SHP77 treated with DMSO at 0.1 percent for 48 hours (cell line): ENCODE data around the gene GPATCH1.
"Not testable (repeated sequence)": the region's sequence is repeated elsewhere in the genome, so short reads cannot be mapped to it uniquely, and the experiment has no call there.

ENCODE experiments used
- DNase-seq: peaks from one replicate; lab custom pipeline; 2025; lab: John Stamatoyannopoulos, UW

Gene GPATCH1

DNA sequence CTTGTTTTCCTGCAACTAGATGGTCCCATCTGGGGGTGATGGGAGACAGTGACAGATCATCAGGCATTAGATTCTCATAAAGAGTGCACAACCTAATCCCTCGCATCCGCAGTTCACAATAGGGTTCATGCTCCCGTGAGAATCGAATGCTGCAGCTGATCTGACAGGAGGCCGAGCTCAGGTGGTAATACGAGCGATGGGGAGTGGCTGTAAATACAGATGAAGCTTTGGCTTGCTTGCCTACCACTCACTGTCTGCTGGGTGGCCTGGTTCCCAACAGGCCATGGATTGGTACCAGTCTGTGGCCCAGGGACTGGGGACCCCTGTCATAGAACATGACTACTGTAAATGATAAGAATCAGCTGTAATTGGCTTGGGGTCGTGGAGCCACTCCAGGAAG lies 78.9 kb downstream of the GPATCH1 start:
- no peak for DNase-seq

DNA sequence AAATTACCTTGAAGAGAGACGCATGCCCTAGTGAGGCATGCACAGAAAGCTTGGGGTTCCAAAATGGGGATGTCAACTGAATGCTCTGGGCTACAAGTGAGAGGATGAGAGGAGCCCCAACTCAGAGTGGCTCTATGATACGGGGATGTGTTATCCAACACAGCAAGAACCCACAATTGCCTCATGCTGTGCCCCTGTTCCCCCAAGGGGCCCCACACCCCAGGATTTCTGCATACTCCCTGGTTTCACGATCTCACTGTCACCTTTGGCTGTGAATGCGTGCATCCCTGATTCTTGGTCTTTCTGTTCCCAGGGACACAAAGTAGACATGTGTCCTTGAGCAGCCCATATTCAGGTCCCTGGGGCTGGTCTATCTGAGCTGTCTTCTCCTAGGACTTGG lies 80.2 kb downstream of the GPATCH1 start:
- no peak for DNase-seq

DNA sequence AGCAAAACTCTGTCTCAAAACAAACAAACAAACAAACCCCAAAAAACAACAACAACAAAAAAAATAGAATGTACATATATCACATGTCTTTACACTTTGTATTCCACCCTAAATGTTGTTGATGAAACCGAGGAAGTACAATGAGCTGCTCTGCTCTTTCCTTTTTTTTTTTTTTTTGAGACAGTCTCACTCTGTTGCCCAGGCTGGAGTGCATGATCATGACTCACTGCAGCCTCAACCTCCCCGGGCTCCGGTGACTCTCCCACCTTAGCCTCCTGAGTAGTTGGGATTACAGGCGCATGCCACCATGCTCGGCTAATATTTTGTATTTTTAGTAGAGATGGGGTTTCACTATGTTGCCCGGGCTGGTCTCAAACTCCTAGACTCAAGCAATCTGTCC lies 82.5 kb downstream of the GPATCH1 start:
- no peak for DNase-seq

DNA sequence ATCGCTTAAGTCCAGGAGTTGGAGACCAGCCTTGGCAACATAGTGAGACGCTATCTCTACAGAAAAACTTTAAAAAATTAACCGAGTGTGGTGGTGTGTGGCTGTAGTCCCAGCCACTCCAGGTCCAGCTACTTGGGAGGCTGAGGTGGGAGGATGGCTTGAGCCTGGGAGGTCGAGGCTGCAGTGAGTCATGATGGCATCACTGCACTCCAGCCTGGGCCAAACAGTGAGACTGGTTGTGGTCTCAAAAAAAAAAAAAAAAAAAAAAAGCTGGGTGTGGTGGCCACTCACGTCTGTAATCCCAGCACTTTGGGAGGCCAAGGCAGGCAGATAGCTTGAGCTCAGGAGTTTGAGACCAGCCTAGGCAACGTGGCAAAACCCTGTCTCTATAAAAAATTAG lies 85.1 kb downstream of the GPATCH1 start:
- not testable (repeated sequence) for DNase-seq

DNA sequence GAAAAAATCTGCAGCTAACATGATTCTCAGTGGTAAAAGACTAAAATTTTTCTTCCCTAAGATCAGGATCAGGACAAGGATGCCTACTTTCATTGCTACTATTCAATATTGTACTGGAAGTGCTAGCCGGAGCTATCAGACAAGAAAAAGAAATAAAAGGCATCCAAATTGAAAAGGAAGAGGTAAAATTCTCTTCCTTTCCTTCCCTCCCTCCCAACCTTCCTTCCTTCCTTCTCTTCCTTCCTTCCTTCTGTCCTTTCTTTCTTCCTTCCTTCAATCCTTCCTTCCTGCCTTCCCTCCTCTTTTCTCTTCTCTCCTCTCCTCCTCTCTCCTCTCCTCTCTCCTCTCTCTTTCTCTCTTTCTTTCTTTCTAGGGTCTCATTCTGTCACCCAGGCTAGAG lies 86.5 kb downstream of the GPATCH1 start:
- DNase-seq, result no peak

DNA sequence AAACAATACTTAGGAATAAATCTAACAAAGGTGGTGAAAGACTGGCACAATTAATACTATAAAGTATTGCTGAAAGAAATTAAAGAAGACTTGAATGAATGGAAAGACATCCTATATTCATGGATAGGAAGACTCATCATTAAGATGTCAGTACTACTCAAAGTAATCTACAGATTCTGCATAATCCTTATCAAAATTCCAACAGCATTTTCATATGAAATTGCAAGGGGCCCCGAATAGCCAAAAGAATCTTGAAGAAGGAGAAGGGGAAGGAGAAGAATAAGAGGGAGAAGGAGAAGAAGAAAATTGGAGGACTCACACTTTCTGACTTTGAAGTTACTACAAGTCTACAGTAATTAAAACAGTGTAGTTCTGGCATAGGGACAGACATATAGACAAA lies 87.5 kb downstream of the GPATCH1 start:
- DNase-seq, result no peak

DNA sequence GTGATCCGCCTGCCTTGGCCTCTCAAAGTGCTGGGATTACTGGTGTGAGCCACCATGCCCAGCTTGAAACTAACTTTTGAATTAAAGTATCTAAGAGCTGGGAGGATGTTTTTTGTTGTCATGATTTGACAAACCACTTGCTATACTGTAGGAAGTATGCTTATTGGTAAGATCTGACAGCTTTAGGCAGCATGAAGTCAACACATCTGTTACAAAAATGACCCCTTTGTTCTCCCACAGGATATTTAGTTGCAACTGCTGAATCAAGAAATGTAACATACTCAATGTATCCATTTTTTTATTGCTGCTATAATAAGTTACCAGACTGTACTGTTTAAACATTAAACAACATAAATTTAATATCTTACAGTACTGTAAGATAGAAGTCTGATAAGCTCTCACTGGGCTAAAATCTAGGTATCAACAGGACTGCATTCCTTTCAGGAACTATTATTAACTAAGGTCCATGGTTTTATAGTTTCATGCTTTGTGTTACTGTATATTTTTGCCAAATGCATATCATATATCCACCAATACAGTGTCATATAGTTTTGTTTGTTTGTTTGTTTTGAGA lies 90.3 kb downstream of the GPATCH1 start:
- DNase-seq, result no peak

DNA sequence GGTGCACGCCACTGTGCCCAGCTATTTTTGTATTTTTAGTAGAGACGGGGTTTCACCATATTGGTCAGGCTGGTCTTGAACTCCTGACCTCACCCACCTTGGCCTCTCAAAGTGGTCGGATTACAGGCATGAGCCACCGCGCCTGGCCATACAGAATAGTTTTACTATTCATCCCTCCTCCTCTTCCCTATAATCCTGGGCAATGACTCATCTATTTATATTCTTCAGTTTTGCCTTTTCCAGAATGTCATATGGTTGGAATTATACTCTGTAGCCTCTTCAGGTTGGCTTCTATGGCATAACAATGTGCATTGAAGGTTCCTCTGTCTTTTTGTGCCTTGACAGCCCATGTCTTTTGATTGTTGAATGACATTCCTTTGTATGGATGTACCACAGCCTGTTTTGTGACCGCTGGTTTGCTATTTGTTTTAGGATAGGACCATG lies 91.0 kb downstream of the GPATCH1 start:
- DNase-seq, result no peak

DNA sequence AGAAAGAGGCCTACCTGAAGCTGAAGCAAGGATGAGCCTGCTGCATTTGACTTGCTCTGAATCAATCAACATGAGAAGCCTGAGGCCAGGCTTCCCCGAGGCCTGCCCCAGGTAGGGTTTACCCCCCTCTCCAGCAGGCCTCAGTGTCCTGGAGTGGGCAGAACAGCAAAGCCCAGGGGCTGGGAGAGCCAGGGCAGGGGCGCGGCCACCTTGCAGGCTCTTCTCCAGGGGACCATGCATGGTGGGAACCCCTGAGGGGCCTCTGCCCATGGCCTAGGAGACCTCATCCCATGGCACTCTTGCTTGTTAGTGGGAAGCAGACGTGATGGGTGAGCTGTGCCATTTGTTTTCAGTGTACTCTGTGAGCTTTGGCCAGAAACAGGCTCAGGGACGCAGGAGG lies 93.2 kb downstream of the GPATCH1 start:
- no peak for DNase-seq

DNA sequence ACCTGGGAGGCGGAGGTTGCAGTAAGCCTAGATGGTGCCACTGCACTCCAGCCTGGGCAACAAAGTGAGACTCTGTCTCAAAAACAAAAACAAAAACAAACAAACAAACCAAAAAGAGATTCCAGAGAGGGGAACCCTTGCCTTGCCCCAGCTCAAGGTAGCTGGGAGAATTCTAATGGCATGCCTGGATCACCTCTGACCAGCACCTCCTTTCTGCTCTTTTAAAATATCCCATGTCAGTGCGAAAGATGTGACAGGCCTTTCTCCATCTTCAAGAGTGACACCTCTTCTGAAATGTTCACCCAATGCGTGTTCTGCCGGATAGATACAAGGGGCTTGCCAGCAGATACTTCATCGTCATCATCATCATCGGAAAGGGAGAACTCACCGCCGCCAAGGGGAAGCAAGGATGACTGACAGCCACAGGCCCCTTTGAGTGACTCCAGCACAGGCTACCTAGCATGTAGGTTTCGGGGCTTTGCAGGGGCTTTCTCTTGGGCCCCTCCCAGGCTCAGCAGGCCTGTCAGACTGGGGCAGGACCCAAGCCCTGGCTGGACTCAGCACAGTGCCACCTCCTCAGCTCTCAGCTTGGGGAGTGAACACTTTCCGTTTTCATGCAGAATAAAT lies 94.3 kb downstream of the GPATCH1 start:
- no peak for DNase-seq

DNA sequence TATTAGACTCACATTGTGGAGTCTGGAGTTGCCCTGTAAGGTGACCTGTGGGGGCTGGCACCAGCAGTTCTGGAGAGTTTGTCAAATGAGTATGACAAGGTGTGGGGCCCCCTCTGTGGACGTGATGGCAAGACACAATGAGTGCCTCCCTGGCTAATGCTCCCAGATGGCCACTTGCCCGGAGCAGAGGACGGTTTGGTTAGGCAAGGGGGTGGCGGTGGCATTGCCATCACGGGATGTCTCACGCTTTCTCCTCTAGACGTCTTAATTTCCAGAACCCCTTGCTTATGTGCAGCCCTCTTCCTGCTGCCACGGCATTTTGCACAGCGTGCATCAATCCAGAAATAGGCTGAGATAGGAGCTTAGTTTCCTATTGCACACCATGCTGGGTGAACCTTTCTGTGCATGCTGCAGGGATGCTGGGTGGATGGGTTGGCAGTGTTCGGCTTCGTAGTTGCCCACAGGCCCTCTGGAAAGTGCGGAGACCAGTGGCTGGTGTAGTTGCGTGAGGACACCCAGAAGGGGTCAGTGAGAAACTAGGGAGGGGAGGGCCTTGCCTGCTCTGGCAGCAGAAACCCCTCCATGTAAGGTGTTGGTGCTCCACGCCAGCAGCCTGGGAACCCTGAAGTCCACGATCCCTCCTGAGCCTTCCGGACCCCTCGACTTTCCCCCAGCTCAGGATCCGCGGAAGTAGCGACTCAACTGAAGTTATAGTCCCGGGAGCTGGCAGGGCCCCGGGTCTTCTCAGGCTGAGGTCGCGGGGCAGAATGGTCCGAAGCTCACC lies 95.1 kb downstream of the GPATCH1 start:
- no peak for DNase-seq

DNA sequence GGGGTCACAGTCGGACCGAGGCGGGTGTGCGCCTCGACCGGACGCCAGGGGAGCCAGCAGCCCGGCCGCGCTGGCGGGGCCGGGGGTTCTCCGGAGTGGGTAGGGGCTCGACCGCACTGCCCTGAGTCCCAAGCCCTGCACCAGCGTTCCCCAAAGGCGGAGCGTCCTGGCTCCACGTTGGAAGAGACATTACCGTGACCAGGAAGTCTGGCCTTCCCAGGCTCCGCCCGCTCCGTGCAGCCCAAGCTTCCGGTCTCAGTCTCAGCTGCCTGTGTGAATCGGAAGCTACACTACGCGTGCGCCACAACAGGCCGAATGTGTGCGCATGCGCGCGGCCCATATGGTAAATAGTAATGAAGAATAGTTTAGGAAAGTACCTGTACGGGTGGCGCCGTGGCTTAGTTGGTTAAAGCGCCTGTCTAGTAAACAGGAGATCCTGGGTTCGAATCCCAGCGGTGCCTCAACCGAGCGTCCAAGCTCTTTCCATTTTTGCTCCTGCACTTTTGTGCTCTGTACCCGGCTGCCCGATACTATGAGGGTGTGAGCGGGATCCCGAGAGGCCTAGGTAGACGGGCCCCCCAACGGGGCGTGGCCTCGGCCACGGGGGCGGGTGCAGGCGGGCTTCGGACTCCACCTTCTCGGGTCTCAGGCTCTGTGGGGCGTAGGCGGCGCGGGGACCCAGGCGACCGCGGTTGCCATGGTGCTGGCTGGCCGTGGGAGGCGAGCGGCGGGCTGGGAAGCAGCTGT lies 95.9 kb downstream of the GPATCH1 start:
- DNase-seq, result peak; percentile 89

DNA sequence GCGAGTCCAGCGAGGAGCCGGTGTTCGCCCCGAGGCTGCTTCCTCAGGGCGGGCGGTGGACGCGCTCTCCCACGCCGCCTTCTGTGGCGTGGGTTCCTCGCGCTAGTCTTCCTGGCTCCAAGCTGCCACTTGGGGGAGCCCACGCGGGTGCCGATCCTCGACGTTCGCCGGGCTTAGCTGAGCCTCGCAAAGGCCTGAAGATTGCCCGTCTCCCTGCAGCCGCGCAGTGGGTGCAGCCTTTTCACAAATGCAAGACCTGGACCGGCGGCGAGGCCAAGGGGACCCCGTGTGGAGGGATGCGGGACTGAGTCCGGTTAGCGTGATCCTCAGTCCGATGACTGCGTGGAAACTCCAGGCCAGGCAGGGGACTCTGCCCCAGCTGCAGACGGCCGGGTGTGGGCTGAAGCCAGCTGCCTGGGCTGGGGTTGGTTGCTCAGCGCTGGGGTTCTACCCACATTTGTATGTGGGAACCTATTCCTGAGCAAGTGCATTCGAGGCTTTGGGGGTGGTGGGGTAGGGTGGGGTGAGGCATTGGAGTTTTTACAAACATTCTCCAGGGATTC lies 96.5 kb downstream of the GPATCH1 start:
- no peak for DNase-seq
